ENCODE measurements around the gene FMO5. TPM values are rescaled to one million over a fixed set of nuclear protein-coding genes. Genes with fewer than 3 reads are reported as not detected.

Gene FMO5
- total RNA-seq, 1 donor: 3.6 TPM

DNA sequence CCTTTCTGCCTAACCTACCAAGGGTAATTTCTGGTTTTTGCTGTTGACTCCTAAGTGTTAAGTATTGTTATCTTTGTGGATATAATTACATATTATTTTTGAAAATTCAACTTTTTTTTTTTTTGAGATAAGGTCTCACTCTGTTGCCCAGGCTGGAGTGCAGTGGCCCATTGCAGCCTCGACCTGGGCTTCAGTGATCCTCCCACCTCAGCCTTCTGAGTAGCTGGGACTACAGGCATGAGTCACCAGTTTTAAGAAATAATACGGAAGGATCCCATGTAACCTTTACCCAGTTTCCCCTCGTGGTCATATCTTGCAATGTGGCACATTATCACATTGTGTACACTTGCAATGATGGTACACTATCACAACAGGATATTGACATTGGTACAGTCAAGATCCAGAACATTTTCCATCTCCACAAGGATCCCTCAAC is 20.5 kb upstream of the FMO5 start:
- DNase-seq (ENCODE audit: insufficient read length, low spot score, missing footprints): no peak
- Histone ChIP-seq H3K36me3 (ENCODE audit: insufficient read depth, low read length) (no peaks in the 10 kb centered on the region), H4K20me1 (ENCODE audit: insufficient read depth, low read length) (peaks cover 20% of the 10 kb centered on the region), H3K27me3 (ENCODE audit: insufficient read depth, low read length) (no peaks in the 10 kb centered on the region), H3K27ac (ENCODE audit: low read depth, low read length) (no peak overlapping the region), H3K9me3 (ENCODE audit: low read depth, low read length) (no peaks in the 10 kb centered on the region), H3K4me1 (ENCODE audit: insufficient read depth, low read length) (peaks cover 20% of the 10 kb centered on the region), H3K4me3 (ENCODE audit: insufficient read depth, low read length) (no peak overlapping the region), H3K4me2 (ENCODE audit: insufficient read depth, low read length) (no peak overlapping the region), H3K79me2 (ENCODE audit: insufficient read depth, low read length) (peaks cover 74% of the 10 kb centered on the region), H2AFZ (ENCODE audit: low read length) (no peak overlapping the region)
- TF ChIP-seq, protein P1, sequence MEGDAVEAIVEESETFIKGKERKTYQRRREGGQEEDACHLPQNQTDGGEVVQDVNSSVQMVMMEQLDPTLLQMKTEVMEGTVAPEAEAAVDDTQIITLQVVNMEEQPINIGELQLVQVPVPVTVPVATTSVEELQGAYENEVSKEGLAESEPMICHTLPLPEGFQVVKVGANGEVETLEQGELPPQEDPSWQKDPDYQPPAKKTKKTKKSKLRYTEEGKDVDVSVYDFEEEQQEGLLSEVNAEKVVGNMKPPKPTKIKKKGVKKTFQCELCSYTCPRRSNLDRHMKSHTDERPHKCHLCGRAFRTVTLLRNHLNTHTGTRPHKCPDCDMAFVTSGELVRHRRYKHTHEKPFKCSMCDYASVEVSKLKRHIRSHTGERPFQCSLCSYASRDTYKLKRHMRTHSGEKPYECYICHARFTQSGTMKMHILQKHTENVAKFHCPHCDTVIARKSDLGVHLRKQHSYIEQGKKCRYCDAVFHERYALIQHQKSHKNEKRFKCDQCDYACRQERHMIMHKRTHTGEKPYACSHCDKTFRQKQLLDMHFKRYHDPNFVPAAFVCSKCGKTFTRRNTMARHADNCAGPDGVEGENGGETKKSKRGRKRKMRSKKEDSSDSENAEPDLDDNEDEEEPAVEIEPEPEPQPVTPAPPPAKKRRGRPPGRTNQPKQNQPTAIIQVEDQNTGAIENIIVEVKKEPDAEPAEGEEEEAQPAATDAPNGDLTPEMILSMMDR (IDR thresholded peaks at IDR 0.05; ENCODE audit: extremely low read depth, low read depth, low read length): no peak

DNA sequence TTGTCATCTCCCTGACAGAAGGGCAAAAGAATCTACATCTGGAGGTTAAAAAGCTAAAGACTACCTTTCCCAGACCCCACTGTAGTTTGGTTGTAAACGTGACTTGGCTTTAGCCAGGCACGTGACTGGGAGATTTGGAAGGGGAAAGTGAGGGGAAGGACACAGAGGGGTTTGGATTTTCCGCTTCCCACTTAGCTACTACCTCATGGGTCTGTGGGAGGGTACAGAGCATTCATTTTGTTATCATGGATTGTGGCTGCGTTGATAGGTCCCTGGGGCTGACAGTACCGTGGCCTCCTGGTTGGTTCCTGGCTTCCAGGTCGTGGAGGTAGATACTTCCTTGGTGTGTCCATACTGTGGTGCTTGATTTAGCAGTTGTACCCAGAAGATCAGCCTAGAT is 20.0 kb upstream of the FMO5 start:
- DNase-seq (ENCODE audit: insufficient read length, low spot score, missing footprints): no peak
- Histone ChIP-seq H3K27me3 (ENCODE audit: insufficient read depth, low read length) (no peaks in the 10 kb centered on the region), H4K20me1 (ENCODE audit: insufficient read depth, low read length) (peaks cover 15% of the 10 kb centered on the region), H3K4me1 (ENCODE audit: insufficient read depth, low read length) (peaks cover 20% of the 10 kb centered on the region), H3K9me3 (ENCODE audit: low read depth, low read length) (no peaks in the 10 kb centered on the region), H3K4me3 (ENCODE audit: insufficient read depth, low read length) (no peak overlapping the region), H3K79me2 (ENCODE audit: insufficient read depth, low read length) (peaks cover 69% of the 10 kb centered on the region), H3K36me3 (ENCODE audit: insufficient read depth, low read length) (no peaks in the 10 kb centered on the region), H3K4me2 (ENCODE audit: insufficient read depth, low read length) (no peak overlapping the region), H2AFZ (ENCODE audit: low read length) (no peak overlapping the region), H3K27ac (ENCODE audit: low read depth, low read length) (no peak overlapping the region)
- TF ChIP-seq, protein P1 (IDR thresholded peaks at IDR 0.05; ENCODE audit: extremely low read depth, low read depth, low read length): no peak

DNA sequence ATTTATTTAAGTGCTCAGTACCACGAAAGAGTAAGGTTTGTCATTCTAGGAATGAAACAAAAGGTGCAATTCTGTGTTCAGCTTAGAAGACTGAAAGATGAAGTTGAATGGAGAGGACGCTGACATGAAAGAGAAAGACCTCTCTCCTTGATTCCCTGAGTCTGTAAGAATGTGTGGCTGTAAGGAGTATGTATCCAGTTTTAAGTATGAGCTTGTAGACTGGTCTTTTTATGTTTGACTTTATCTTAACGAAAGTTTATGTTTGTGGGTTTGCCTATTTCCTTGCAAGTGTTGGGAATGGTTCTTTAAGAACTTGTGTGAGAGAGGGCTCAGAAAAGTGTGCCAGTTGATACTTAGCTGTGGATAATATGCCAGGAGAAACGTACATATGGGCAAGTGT is 18.7 kb upstream of the FMO5 start:
- H3K4me1 ChIP-seq (ENCODE audit: insufficient read depth, low read length): peaks cover 20% of the 10 kb centered on the region
- peak overlapping the region; percentile 90 for H3K27ac ChIP-seq (ENCODE audit: low read depth, low read length)
- H3K4me2 ChIP-seq (ENCODE audit: insufficient read depth, low read length): peak overlapping the region; percentile 86
- peaks cover 57% of the 10 kb centered on the region for H3K79me2 ChIP-seq (ENCODE audit: insufficient read depth, low read length)
- TF ChIP-seq, protein P1 (IDR thresholded peaks at IDR 0.05; ENCODE audit: extremely low read depth, low read depth, low read length): no peak
- no peaks in the 10 kb centered on the region for H3K36me3 ChIP-seq (ENCODE audit: insufficient read depth, low read length)
- H4K20me1 ChIP-seq (ENCODE audit: insufficient read depth, low read length): peaks cover 15% of the 10 kb centered on the region
- no peaks in the 10 kb centered on the region for H3K9me3 ChIP-seq (ENCODE audit: low read depth, low read length)
- H3K4me3 ChIP-seq (ENCODE audit: insufficient read depth, low read length): peak overlapping the region; percentile 81
- H3K27me3 ChIP-seq (ENCODE audit: insufficient read depth, low read length): no peaks in the 10 kb centered on the region
- no peak for DNase-seq (ENCODE audit: insufficient read length, low spot score, missing footprints)
- H2AFZ ChIP-seq (ENCODE audit: low read length): peak overlapping the region; percentile 90

DNA sequence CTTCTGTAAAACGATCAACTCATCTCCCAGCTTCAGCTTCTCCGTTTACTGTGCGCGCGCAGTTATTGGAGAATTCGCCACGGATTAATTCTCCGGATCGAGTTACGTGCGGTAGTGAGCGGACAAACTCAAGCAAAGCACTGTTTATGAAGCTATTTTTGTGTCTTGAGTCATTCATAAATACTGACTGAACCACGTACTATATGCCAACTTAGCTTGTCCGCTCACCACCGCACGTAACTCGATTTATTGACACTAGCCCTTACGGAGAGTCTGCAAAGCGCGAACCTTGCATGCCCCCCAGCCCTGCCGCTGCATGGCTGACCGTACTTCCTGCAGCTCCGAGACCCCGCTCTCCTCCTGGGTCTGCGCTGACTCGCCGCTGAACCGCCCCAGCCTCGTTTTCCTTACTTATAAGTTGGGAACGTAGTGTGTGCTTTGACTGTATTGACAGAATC is 18.1 kb upstream of the FMO5 start:
- Histone ChIP-seq H3K27ac (ENCODE audit: low read depth, low read length) (peak overlapping the region; percentile 90), H3K4me3 (ENCODE audit: insufficient read depth, low read length) (peak overlapping the region; percentile 81), H3K36me3 (ENCODE audit: insufficient read depth, low read length) (no peaks in the 10 kb centered on the region), H4K20me1 (ENCODE audit: insufficient read depth, low read length) (peaks cover 15% of the 10 kb centered on the region), H3K79me2 (ENCODE audit: insufficient read depth, low read length) (peaks cover 51% of the 10 kb centered on the region), H3K4me2 (ENCODE audit: insufficient read depth, low read length) (peak overlapping the region; percentile 86), H3K4me1 (ENCODE audit: insufficient read depth, low read length) (peaks cover 20% of the 10 kb centered on the region), H3K9me3 (ENCODE audit: low read depth, low read length) (no peaks in the 10 kb centered on the region), H3K27me3 (ENCODE audit: insufficient read depth, low read length) (no peaks in the 10 kb centered on the region), H2AFZ (ENCODE audit: low read length) (peak overlapping the region; percentile 90)
- TF ChIP-seq, protein P1 (IDR thresholded peaks at IDR 0.05; ENCODE audit: extremely low read depth, low read depth, low read length): no peak
- no peak for DNase-seq (ENCODE audit: insufficient read length, low spot score, missing footprints)

Data from osteoblast (primary cell).